Lower leg skin (tissue), 4 donors: Measurements from ENCODE around the gene TMPRSS9. TPM values are rescaled to one million over a fixed set of nuclear protein-coding genes. Genes with fewer than 3 reads are reported as not detected.
"Not testable (repeated sequence)": the region's sequence is repeated elsewhere in the genome, so short reads cannot be mapped to it uniquely, and the experiment has no call there.

Source experiments
- DNase-seq, 2 donors: peaks; one replicate each; pipeline ENCODE4 v3.0.0-alpha.2; 2019; ENCODE audit warnings: low spot score in 2 of 2
- H3K4me3 ChIP-seq: fragments of 200-600 bp; sonication (generic); 2 replicates; pipeline ENCODE4 v1.5.1; 2017; ENCODE audit warnings: mild to moderate bottlenecking, low read depth; ENCODE audit not compliant: poor library complexity, severe bottlenecking
- POLR2A ChIP-seq, 2 donors: fragments of 450-650 bp; IDR thresholded peaks; one replicate each; pipeline ENCODE4 v1.6.1; 2016 to 2017; ENCODE audit warnings: antibody characterized with exemption in 2 of 2, mild to moderate bottlenecking in 1 of 2, moderate library complexity in 1 of 2
- WGBS, 2 donors: methylation state at CpG; one replicate each; pipeline ENCODE4 v1.1.5; 2018; 5-methylcytosine and 5-hydroxymethylcytosine counted together
- intact Hi-C: fragments of 100-400 bp; cut with DNase I; formaldehyde crosslinking; loops from one replicate; pipeline ENCODE4 v1.15.0; 2023; ENCODE audit warnings: low total_unique reads
- total RNA-seq, 4 donors: library from RNA; depleted of rRNA; stranded (reverse); fragments of >200 nt; gene quantifications; one replicate each; pipeline ENCODE4 v1.1.0, GENCODE V29; 2016
- TF ChIP-seq, protein P1 (sequence below), 3 donors: fragments of 450-650 bp; IDR thresholded peaks; one replicate each; pipeline ENCODE4 v1.5.1; 2016; ENCODE audit warnings: antibody characterized with exemption in 3 of 3, mild to moderate bottlenecking in 3 of 3, moderate library complexity in 2 of 3

The TMPRSS9 gene
- total RNA-seq, 4 donors from 2014 or later, result not detected

- WGBS, 2 donors, result 69 to 77% methylated on average over 8 of the region's 8 CpGs
- no peak overlapping the region for H3K4me3 ChIP-seq
Measured at GRCh38 chr19:2394054-2394441, 34.0 kb downstream of the TMPRSS9 start.

GRCh38 chr19:2394442-2395292, 34.6 kb downstream of the TMPRSS9 start:
- intact Hi-C loops, result loop anchor here (10.0 kb wide), 1 partner anchor 120 kb away; no protein-coding TSS in a partner anchor
- WGBS, 2 donors, result 66 to 68% methylated on average over 27 of the region's 27 CpGs
- no peak for DNase-seq
- H3K4me3 ChIP-seq, result no peak overlapping the region
- no peak for TF ChIP-seq POLR2A (IDR thresholded peaks at IDR 0.05)
- TF ChIP-seq, protein P1, sequence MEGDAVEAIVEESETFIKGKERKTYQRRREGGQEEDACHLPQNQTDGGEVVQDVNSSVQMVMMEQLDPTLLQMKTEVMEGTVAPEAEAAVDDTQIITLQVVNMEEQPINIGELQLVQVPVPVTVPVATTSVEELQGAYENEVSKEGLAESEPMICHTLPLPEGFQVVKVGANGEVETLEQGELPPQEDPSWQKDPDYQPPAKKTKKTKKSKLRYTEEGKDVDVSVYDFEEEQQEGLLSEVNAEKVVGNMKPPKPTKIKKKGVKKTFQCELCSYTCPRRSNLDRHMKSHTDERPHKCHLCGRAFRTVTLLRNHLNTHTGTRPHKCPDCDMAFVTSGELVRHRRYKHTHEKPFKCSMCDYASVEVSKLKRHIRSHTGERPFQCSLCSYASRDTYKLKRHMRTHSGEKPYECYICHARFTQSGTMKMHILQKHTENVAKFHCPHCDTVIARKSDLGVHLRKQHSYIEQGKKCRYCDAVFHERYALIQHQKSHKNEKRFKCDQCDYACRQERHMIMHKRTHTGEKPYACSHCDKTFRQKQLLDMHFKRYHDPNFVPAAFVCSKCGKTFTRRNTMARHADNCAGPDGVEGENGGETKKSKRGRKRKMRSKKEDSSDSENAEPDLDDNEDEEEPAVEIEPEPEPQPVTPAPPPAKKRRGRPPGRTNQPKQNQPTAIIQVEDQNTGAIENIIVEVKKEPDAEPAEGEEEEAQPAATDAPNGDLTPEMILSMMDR (IDR thresholded peaks at IDR 0.05), result no peak

More at GRCh38 chr19:2394054-2394441, 34.0 kb downstream of the TMPRSS9 start:
- DNase-seq, result no peak
- TF ChIP-seq POLR2A (IDR thresholded peaks at IDR 0.05), result no peak
- TF ChIP-seq, protein P1 (IDR thresholded peaks at IDR 0.05), result no peak
- intact Hi-C loops, result loop anchor here (10.0 kb wide), 1 partner anchor 119 kb away; no protein-coding TSS in a partner anchor

- not testable (repeated sequence) for DNase-seq
Measured at GRCh38 chr19:2395293-2395829, 35.3 kb downstream of the TMPRSS9 start.

DNA sequence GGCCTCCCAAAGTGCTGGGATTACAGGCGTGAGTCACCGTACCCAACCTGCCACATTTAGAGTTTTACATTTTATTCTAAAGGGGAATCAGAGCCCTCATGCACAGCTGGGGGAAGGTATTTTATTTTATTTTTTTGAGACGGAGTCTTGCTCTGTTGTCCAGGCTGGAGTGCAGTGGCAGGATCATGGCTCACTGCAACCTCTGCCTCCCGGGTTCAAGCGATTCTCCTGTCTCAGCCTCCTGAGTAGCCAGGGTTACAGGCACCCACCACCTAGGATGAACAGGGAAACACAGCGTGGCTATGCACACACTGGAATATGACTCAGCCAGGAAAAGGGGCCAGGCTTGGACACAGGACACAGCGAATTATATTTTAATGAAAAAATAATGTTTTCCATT, 37.1 kb downstream of the TMPRSS9 start:
- intact Hi-C loops, result loop anchor here (10.0 kb wide), 1 partner anchor 122 kb away; no protein-coding TSS in a partner anchor
- H3K4me3 ChIP-seq, DNase-seq: not testable (repeated sequence)
- 84 to 92% methylated on average over 7 of the region's 7 CpGs for WGBS, 2 donors

More at GRCh38 chr19:2395293-2395829, 35.3 kb downstream of the TMPRSS9 start:
- WGBS, 2 donors, result 90 to 95% methylated on average over 18 of the region's 18 CpGs
- H3K4me3 ChIP-seq, result not testable (repeated sequence)
- intact Hi-C loops, result loop anchor here (10.0 kb wide), 1 partner anchor 121 kb away; no protein-coding TSS in a partner anchor

DNA sequence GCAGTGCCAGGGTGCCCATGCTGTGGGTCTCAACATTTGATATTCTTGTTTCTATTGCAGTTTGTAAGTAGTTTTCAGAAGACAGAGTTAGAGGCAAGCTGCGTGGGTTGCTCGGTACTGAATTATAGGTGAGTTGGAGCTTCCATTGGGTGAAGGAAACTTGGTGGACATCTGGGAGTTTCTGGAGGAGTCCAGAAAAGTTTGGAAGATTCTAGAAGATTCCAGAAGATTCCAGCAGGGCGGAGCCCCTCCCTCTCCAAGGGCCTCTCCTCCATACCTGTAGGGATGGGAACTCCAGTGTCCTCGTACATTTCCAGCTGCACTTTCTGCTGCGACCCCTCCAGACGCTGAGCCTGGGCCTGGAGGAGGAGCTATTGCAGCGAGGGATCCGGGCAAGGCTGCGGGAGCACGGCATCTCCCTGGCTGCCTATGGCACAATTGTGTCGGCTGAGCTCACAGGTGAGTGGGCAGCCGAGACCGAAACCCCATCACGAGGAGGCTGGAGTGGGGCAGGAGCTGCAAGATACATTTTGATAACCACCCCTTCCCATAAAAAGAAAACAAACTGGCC, 38.8 kb downstream of the TMPRSS9 start:
- intact Hi-C loops, result loop anchor here (10.0 kb wide), 1 partner anchor 124 kb away; no protein-coding TSS in a partner anchor
- WGBS, 2 donors, result 82 to 84% methylated on average over 11 to 14 of the region's 14 CpGs
- DNase-seq, result no peak
- TF ChIP-seq, protein P1 (IDR thresholded peaks at IDR 0.05), result no peak
- no peak for TF ChIP-seq POLR2A (IDR thresholded peaks at IDR 0.05)
- no peak overlapping the region for H3K4me3 ChIP-seq

DNA sequence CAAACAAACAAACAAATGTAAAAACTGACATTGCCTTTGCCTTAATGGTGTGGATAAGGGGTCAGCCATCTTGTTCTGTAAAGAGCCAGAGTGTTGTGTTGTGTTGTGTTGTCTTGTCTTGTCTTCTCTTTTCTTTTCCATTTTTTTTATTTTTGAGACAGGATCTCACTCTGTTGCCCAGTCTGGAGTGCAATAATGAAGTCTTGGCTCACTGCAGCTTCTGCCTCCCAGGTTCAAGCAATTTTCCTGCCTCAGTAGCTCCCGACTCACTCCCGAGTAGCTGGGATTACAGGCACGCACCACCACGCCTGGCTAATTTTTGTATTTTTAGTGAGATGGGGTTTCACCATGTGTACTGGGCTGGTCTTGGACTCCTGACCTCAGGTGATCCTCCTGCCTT, 39.5 kb downstream of the TMPRSS9 start:
- WGBS, 2 donors, result 92 to 95% methylated on average over 4 of the region's 4 CpGs
- TF ChIP-seq, protein P1 (IDR thresholded peaks at IDR 0.05), result no peak
- no peak for TF ChIP-seq POLR2A (IDR thresholded peaks at IDR 0.05)
- H3K4me3 ChIP-seq, result no peak overlapping the region
- no peak for DNase-seq
- intact Hi-C loops, result loop anchor here (10.0 kb wide), 1 partner anchor 125 kb away; no protein-coding TSS in a partner anchor
